ENCODE measurements around the gene FANCE.
"Not testable (repeated sequence)": the region's sequence is repeated elsewhere in the genome, so short reads cannot be mapped to it uniquely, and the experiment has no call there.

FANCE gene

DNA sequence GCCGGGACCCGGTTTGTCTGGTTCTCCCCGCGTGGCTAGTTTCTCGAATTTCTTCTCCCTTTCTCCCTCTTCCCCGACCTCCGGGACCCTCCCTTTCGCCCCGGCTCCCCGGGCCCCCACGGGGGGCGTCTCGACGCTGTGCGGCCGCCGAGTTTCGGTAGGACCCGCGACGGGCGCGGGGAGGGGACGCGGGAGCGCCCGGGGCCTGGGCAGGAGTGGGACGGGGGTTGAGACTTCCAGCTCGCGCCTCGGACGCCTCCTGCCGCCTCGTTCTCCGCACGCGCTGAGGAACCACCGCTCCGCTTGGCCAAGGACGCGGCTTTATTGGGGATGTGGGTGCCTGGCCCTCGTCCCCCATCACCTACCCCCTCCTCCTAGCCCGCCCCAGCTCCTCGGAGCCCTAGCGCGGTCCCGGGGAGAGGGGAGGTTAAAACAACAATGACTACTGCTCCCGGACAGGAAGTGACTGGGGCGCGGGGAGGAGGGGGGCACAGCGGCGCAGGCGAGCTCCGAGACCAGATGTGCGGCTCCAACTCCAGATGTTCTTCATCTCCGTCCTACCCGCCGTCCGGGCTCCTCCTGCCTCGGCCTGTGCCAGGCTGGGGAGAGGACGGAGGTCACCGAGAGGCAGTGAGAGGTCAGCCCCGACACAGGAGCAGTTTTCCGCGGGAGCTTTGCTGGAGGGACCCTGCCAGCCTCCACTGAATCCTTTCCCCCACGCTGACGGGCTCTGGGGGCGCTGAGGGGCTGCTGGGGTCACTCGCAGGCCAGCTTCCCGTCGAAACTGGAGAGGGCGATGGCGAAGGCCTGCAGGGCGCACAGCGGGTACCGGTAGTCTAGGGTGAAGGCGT is 45.7 kb downstream of the FANCE start:
- DNase-seq (ENCODE audit: low read depth), result no peak

DNA sequence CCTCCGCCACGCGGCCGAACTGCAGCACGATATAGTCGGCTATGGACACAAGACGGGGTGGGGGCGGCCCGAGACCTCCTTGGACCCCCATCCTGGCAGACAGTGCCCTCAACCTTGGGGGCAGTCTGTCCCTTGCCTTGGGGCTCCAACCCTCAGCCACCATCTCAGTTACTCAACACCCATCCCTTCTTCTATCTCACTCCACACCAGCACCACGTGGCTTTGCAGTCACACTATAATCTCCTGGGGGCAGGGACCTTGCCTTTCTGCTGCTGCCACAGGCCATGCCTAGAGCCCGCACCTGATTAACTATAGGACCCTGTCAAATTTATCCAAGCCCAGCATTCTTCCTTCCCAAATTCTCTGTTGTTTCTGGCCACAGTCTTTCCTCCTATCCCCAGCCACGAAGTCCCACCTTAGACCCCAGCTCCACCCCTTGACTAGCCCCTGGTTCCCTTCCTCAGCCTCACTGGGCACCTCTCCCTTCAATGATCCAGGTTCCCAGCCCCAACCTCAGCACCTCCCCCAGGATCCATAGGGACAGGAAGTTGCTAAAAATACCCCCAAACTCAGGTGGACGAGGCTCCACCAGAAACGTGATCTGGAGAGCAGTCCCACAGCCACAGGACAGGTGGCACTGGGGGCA is 46.4 kb downstream of the FANCE start:
- DNase-seq (ENCODE audit: low read depth), result no peak

DNA sequence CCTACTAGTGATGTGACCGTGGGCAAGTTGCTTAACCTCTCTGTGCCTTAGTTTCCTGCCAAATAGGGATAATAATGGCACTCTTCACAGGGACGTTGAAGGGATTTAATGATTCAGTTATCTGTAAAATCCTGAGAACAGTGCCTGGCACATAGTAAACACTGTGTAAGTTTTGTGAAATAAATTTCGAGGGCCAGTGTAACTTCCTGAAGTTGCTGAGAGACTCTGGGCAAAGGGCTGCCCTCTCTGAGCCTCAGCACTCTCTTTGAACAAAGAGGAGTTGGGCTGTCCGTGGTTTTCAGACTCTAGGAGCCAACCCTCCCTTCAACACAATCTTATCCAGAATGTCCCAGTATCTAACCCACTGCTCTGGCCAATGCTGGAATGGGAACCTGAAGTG is 47.2 kb downstream of the FANCE start:
- DNase-seq (ENCODE audit: low read depth), result no peak

DNA sequence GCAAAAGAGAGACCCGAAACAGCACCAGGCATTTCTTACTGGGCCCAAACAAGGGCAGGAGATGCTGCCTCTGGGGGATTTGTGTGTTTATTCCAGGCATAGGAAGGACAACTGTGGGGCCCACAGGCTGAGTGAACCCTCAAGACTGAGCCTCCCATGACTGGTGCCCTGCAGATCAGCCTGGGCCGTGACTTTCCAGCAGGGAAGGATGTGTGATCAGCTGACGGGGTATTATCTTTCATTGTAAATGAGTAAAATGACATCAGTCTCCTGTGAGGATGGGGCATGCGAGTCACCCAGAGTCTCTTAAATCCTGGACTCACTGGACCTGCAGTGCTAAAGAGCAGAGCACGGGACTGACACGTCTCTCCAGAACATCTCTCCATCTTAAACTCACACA is 48.6 kb downstream of the FANCE start:
- no peak for DNase-seq (ENCODE audit: low read depth)

DNA sequence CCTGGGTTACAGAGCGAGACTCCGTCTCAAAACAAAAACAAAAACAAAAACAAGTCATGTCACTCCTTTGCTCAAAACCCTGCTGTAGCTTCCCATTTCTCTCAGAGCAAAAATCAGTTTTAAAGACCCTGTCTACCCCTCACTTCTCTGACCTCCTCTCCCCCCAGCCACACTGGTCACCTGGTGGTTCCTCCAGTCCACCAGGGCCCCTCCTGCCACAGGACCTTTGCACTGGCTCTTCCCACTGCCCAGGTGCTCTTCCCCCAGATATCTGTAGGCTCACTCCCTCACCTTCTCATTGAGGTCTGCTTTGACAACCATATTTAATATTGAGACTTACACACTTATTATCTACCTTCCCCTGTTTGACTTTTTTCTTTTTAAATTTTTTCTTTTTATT is 49.6 kb downstream of the FANCE start:
- DNase-seq (ENCODE audit: low read depth), result no peak

DNA sequence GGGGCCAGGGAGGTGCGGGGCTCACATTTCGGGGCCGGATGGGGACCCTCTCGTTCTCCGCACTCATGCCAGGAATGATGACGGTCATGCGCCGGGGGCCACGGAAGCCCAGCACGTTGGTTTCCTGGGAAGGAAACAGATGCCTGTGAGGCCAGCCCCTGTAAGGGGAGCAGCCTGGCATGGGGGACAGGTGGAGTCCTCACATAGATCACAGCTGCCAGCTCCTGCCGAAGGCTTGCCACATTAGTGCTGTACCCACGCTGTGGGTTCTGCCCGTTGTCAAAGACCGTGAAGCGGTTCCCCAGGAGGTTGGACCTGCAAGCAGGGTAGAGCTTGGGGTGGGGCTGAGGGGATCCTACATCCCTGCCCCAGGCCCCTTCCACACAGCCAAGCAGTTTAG is 51.4 kb downstream of the FANCE start:
- DNase-seq (ENCODE audit: low read depth), result no peak

DNA sequence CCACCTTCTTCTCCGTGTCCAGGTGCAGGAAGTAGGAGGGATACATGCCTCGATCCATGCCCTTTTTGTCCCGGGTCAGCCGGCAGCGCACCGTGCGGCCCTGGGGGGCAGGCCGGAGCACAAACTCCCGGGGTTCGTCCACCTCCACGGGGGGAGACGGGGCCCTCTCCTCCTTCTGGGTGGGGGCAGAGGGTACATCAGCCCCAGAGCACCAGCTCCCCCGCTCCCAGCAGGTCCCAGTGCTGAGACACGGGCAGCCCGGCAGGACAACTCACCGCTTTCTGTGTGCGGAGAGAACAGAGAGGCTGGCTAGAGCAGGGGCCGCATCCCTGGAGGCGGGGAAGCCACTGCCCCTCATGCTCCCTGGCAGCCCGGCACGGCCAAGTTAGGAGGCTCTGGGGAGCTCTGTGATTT is 53.9 kb downstream of the FANCE start:
- DNase-seq (ENCODE audit: low read depth), result no peak

DNA sequence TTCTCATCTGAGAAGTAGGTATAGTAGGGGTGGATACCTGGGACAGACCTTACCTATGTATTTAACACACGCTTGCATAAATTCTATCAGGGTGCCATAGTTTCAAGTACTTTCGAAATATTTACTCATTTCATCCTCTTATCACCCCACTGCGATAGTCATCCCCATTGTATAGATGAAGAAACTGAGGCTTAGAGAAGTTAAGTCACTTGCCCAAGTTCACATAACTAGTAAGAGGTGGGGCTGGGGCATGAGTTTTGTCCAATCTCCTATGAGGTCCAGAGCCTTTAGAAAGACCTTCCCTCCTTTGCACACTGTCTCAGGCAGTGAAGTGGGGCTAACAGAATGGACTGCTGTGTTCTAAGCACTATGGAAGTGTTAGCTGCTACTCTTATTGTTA is 54.4 kb downstream of the FANCE start:
- DNase-seq (ENCODE audit: low read depth), result no peak

DNA sequence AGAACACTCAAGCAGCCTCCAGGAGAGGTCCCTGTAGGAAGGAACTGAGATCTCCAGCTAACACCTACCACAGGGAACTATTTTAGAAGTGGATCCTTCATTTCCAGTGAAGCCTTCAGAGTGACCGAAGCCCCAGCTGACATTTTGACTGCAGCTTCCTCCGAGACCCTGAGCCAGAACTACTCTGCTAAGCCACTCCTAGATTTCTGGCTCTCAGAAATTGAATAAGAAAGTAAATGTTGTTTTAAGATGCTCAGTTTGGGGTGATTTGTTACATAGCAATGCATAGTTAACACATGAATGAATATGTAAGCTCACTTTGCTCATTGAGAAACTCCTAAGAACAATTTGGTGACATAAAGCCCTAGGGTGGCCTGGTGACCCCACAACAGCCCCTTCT is 55.1 kb downstream of the FANCE start:
- DNase-seq (ENCODE audit: low read depth), result no peak

DNA sequence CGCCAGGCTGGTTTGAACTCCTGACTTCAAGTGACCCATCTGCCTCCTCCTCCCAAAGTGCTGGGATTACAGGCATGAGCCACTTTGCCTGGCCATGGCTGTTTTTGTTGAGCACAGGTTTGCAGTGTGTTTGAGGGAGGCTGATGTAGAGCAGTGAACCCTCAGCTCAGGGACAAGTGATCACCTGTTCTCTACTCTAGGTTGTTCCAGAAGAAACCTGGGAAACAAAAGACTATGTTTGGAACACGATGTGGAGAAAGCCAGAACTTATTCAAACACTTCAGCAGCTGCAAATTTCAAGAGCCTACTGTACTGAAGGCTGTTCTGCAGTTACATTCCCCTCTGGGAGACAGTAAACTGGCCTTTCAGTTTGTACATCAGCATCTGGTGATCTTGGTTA is 55.9 kb downstream of the FANCE start:
- no peak for DNase-seq (ENCODE audit: low read depth)

DNA sequence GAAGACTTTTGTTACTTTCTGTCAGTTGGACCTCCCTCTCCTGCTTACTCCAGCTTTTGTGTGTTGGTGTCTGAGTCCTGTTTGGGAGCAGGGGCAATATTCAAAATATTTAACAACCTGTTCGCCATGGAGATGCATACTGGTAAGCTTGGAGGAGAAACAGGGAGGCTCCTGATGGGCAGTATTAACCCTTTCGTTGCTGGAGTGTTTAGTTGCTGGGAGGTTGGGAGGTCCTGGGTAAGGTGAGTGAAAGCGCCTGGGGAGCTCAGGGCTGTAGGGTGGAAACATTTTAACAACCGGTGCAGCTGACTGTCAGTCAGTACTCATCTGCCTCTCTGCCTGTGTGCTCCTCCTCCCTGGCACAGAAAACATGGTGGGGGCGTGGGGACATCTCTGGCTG is 56.4 kb downstream of the FANCE start:
- DNase-seq (ENCODE audit: low read depth), result no peak

DNA sequence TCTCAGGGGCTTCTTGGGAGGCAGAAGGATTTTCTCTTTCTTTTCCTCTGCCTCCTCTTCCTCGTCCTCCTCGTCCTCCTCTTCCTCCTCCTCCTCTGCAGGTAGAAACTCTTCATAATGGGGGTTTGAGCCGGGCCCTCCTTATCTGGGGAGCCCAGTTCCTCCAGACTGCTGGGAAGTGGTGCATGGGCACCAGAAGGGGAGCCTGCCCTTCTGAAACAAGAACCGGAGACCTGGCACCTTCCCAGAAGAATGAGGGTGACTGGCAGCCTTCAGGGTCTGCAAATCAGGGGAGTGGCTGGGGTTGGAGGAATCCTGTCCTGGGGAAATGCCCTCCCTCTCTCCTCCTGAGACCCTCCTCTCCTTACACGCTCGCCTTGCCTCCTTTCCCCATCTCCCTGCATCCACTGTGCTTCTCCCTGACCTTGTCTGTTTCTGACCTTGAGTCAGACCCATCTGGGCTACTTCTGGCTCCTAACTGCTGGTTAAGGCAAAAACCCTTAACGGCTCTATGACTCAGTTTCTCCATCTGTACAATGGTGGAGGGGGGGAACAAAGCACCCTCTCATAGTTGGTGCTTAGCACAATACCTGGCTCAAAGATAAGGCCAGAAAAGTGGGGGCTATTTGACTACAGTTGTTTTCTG is 58.9 kb downstream of the FANCE start:
- DNase-seq (ENCODE audit: low read depth), result no peak

DNA sequence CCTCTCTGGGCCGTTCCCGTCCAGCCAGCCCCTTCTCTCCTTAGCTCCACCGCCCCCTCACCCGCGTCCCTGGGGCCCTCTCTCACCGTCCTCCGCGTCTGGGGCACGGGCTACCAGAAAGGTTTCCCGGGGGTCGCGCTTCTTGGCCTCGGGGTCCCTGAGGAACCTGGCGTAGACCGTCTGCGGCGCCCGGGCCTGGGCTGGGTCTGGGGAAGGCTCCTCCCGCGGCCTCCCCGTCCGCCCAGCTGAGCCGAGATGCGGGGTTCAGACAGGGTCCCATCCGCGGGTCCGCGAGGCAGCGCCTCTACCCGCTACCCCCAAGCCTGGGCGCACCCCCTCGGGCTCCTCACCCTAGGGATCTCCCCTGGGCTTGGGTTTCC is 59.4 kb downstream of the FANCE start:
- no peak for DNase-seq (ENCODE audit: low read depth)

DNA sequence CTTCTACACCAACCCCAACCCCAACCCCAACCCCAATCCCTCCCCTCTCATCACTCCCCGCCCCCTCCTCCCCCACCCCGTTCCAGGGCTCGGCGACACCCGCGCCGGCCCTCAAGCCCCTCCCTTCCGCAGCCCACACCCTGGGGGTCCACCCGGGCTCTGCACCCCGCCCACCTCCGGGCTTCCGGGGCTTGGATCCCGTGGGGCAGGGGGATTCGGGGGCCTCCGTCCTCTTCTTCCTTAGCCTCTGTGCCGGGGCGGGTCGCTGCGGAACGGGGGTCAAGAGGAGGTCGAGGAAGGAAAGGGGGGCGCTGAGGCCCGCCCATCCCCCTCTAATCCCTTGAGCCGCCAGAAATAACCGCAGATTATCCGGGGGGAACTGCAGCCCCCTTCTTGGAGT is 59.9 kb downstream of the FANCE start:
- no peak for DNase-seq (ENCODE audit: low read depth)

DNA sequence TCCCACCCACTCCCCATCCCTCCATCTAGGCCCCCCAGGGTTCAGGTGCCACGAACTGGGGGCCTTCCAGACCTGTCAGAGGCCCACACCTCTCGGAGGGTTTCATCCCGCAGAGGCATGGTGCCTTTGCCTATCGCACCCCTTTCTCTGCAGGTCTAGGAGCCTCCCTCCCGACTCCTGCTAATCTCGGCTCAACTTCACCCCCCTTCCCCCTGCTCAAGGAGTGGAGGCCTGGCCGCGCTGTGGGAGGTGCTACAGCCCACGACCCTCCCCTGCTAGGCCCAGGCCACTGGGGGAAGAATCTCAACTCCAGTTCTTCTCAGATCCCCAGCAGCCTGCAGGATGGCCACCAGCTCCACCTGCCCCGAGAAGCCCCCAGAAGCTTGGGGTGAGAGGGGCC is 60.6 kb downstream of the FANCE start, which contains the start of gene TULP1:
Gene TULP1 (minus strand): TSS at position 157 of the 400 bp plus-strand sequence. CDS start 38 bp downstream, at position 119.
- DNase-seq (ENCODE audit: low read depth), result no peak

DNA sequence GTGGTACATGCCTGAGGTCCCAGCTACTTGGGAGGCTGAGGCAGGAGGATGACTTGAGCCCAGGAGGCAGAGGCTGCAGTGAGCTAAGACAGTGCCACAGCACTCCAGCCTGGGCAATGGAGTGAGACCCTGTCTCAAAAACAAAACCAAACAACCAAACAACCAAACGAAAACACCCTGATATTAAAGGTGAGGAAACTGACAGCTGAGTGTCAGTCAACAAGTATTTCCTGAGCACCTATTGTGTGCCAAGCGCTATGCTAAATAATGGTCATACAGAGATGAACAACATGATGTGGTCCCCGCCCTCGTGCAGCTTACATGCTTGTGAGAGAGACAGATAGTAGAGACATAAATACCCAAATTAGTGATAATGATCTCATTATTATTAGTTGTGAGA is 62.4 kb downstream of the FANCE start:
- DNase-seq (ENCODE audit: low read depth), result no peak

DNA sequence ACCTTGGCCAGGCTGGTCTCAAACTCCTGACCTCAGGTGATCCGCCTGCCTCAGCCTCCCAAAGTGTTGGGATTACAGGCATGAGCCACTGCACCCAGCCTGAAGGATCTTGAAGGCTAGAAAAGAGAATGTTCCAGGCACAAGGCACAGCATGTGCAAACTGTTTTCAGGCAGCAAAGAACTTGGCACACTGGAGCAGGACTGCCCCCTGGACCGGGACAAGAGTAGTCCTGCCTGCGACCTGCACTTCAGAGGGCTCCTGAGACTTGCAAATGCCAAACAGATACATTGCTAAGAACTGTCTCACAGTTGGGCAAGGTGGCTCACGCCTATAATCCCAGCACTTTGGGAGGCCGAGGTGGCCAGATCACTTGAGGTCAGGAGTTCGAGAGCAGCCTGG is 63.8 kb downstream of the FANCE start:
- DNase-seq (ENCODE audit: low read depth), result not testable (repeated sequence)
